WTC11 (cell line): ENCODE data around the gene GIGYF2. TPM values are rescaled to one million over a fixed set of nuclear protein-coding genes. Genes with fewer than 3 reads are reported as not detected.

Experiments
- ATAC-seq: fragments of 200-7000 bp; cut with Tn5 transposase; 2 replicates; pipeline ENCODE4 v1.10.0; 2021; ENCODE audit warnings: mild to moderate bottlenecking, moderate library complexity
- CTCF ChIA-PET: fragments of 300-600 bp; sonication (Branson Sonifier 250); formaldehyde crosslinking; loops from one replicate; lab custom pipeline; 2021; ENCODE audit warnings: antibody characterized with exemption; lab: Charles Lee
- POLR2A ChIA-PET: fragments of 350-600 bp; sonication (Branson Sonifier 250); formaldehyde crosslinking; loops from one replicate; lab custom pipeline; 2021; ENCODE audit warnings: antibody characterized with exemption; lab: Charles Lee
- DNase-seq: peaks from one replicate; pipeline ENCODE4 v3.0.0; 2021; ENCODE audit warnings: low spot score
- H3K27ac Mint-ChIP-seq: 2 replicates; pipeline ENCODE4 v1.8.0; 2021; ENCODE audit warnings: mixed read lengths
- H3K27me3 Mint-ChIP-seq: 2 replicates; pipeline ENCODE4 v1.8.0; 2021; ENCODE audit warnings: low read depth, mild to moderate bottlenecking, moderate library complexity, mixed read lengths
- H3K36me3 Mint-ChIP-seq: 2 replicates; pipeline ENCODE4 v1.8.0; 2021; ENCODE audit warnings: mixed read lengths
- H3K4me1 Mint-ChIP-seq: 2 replicates; pipeline ENCODE4 v1.8.0; 2022; ENCODE audit warnings: mixed read lengths
- H3K4me3 Mint-ChIP-seq: 2 replicates; pipeline ENCODE4 v1.8.0; 2021; ENCODE audit warnings: mild to moderate bottlenecking, moderate library complexity, mixed read lengths
- H3K9me3 Mint-ChIP-seq: 2 replicates; pipeline ENCODE4 v1.8.0; 2021; ENCODE audit warnings: mixed read lengths
- AR ChIP-seq: fragments of 250-450 bp; sonication (Bioruptor Pico); IDR thresholded peaks from 2 replicates; pipeline ENCODE4 v1.9.0; 2021; ENCODE audit warnings: mild to moderate bottlenecking
- CREB1 ChIP-seq: sonication (generic); formaldehyde crosslinking; IDR thresholded peaks from 2 replicates; pipeline ENCODE4 v1.8.0; 2023; ENCODE audit warnings: mild to moderate bottlenecking, missing genetic modification reagents
- E2F1 ChIP-seq: sonication (generic); formaldehyde crosslinking; IDR thresholded peaks from 2 replicates; pipeline ENCODE4 v1.8.0; 2022; ENCODE audit warnings: mild to moderate bottlenecking, missing genetic modification reagents
- E2F5 ChIP-seq: sonication (generic); formaldehyde crosslinking; IDR thresholded peaks from 2 replicates; pipeline ENCODE4 v1.8.1; 2022; ENCODE audit warnings: mild to moderate bottlenecking, moderate library complexity, missing genetic modification reagents
- ERG ChIP-seq: fragments of 250-450 bp; sonication (Bioruptor Pico); IDR thresholded peaks from 2 replicates; pipeline ENCODE4 v1.8.0; 2021; ENCODE audit warnings: mild to moderate bottlenecking
- FOXP1 ChIP-seq: sonication (generic); formaldehyde crosslinking; IDR thresholded peaks from 2 replicates; pipeline ENCODE4 v1.8.0; 2022; ENCODE audit warnings: missing genetic modification reagents, mild to moderate bottlenecking, moderate library complexity, borderline replicate concordance
- GABPB1 ChIP-seq: sonication (generic); formaldehyde crosslinking; IDR thresholded peaks from 2 replicates; pipeline ENCODE4 v1.8.1; 2023; ENCODE audit warnings: mild to moderate bottlenecking, missing genetic modification reagents
- GTF2I ChIP-seq: fragments of 250-450 bp; sonication (Bioruptor Pico); conservative IDR thresholded peaks from 2 replicates; pipeline ENCODE4 v1.4.0; 2021; ENCODE audit warnings: mild to moderate bottlenecking
- IRF2 ChIP-seq: sonication (generic); formaldehyde crosslinking; IDR thresholded peaks from 2 replicates; pipeline ENCODE4 v1.8.0; 2022; ENCODE audit warnings: low read depth, missing genetic modification reagents, borderline replicate concordance
- JUN ChIP-seq: sonication (generic); formaldehyde crosslinking; IDR thresholded peaks from 2 replicates; pipeline ENCODE4 v1.8.0; 2023; ENCODE audit warnings: mild to moderate bottlenecking, missing genetic modification reagents
- MAX ChIP-seq: sonication (generic); formaldehyde crosslinking; IDR thresholded peaks from 2 replicates; pipeline ENCODE4 v1.8.0; 2022; ENCODE audit warnings: mild to moderate bottlenecking, missing genetic modification reagents
- PRRX2 ChIP-seq: fragments of 250-450 bp; sonication (Bioruptor Pico); IDR thresholded peaks from 2 replicates; pipeline ENCODE4 v1.8.0; 2021; ENCODE audit warnings: mild to moderate bottlenecking
- RELA ChIP-seq: sonication (generic); formaldehyde crosslinking; IDR thresholded peaks from 2 replicates; pipeline ENCODE4 v1.8.1; 2022; ENCODE audit warnings: missing genetic modification reagents, mild to moderate bottlenecking, borderline replicate concordance
- STAT6 ChIP-seq: sonication (generic); formaldehyde crosslinking; conservative IDR thresholded peaks from 2 replicates; pipeline ENCODE4 v1.8.1; 2023; ENCODE audit warnings: mild to moderate bottlenecking, low read depth, missing genetic modification reagents, moderate library complexity
- TEAD4 ChIP-seq: sonication (generic); formaldehyde crosslinking; IDR thresholded peaks from 2 replicates; pipeline ENCODE4 v1.8.0; 2022; ENCODE audit warnings: mild to moderate bottlenecking, missing genetic modification reagents
- TP53 ChIP-seq: sonication (generic); formaldehyde crosslinking; IDR thresholded peaks from 2 replicates; pipeline ENCODE4 v1.8.1; 2023; ENCODE audit warnings: mild to moderate bottlenecking, missing genetic modification reagents
- ZBTB21 ChIP-seq: sonication (generic); formaldehyde crosslinking; IDR thresholded peaks from 2 replicates; pipeline ENCODE4 v1.8.1; 2023; ENCODE audit warnings: mild to moderate bottlenecking, missing genetic modification reagents, borderline replicate concordance
- ZMAT4 ChIP-seq: fragments of 250-450 bp; sonication (Bioruptor Pico); IDR thresholded peaks from 2 replicates; pipeline ENCODE4 v1.9.0; 2021; ENCODE audit warnings: mild to moderate bottlenecking
- ZNF263 ChIP-seq: sonication (generic); formaldehyde crosslinking; IDR thresholded peaks from 2 replicates; pipeline ENCODE4 v1.8.1; 2022; ENCODE audit warnings: low read depth, mild to moderate bottlenecking, moderate library complexity, missing genetic modification reagents
- total RNA-seq: library from RNA; stranded (reverse); gene quantifications from 3 replicates; pipeline ENCODE4 v1.2.3, GENCODE V29; 2021

The GIGYF2 gene
- total RNA-seq, 1 experiment from 2014 or later, result 53.1 TPM

- TF ChIP-seq JUN (CRISPR knock-in tag) (no peak), RELA (no peak), TP53 (CRISPR knock-in tag) (no peak), ZNF263 (CRISPR knock-in tag) (no peak), ZMAT4 (no peak), AR (CRISPR knock-in tag) (no peak), PRRX2 (CRISPR knock-in tag) (no peak), STAT6 (no peak), CREB1 (no peak)
Observed at GRCh38 chr2:232887171-232887850, 190.2 kb downstream of the GIGYF2 start (continued).

GRCh38 chr2:232888099-232888836, 191.1 kb downstream of the GIGYF2 start:
- DNase-seq, result no peak
- Mint-ChIP-seq H3K4me1 (peaks cover 27% of the 10 kb centered on the region), H3K36me3 (no peaks in the 10 kb centered on the region), H3K27me3 (peaks cover 3% of the 10 kb centered on the region; the same call in 1 of the 2 replicates)
- ChIA-PET POLR2A (no interaction called here), CTCF (interaction anchor here (1.4 to 1.6 kb wide), 3 partner anchors 41 to 140 kb away, joined by 5 to 8 read pairs (median 6); no protein-coding TSS in a partner anchor)
- ATAC-seq, result no peak
- TF ChIP-seq FOXP1 (CRISPR knock-in tag) (no peak), ZBTB21 (no peak), GTF2I (CRISPR knock-in tag) (no peak), ERG (no peak), CREB1 (no peak), GABPB1 (CRISPR knock-in tag) (no peak), TEAD4 (CRISPR knock-in tag) (no peak), E2F1 (CRISPR knock-in tag) (no peak), E2F5 (CRISPR knock-in tag) (no peak), MAX (no peak), IRF2 (CRISPR knock-in tag) (no peak)
- TF ChIP-seq, all 79 proteins: peak for 0
- peak overlapping the region; percentile 1; the same call in 1 of the 2 replicates for H3K27ac Mint-ChIP-seq
- no peaks in the 10 kb centered on the region for H3K9me3 Mint-ChIP-seq
- no peak overlapping the region for H3K4me3 Mint-ChIP-seq
